NCI-H1417 (cell line): ENCODE measurements around the gene HBQ1.
A peak's percentile ranks its signal among the peaks of the same experiment; 100 is the strongest.
"Not testable (repeated sequence)": the region's sequence is repeated elsewhere in the genome, so short reads cannot be mapped to it uniquely, and the experiment has no call there.

Source experiments
- DNase-seq, 3 experiments: peaks; one replicate each; lab custom pipeline; 2025; lab: John Stamatoyannopoulos, UW

The HBQ1 gene

DNA sequence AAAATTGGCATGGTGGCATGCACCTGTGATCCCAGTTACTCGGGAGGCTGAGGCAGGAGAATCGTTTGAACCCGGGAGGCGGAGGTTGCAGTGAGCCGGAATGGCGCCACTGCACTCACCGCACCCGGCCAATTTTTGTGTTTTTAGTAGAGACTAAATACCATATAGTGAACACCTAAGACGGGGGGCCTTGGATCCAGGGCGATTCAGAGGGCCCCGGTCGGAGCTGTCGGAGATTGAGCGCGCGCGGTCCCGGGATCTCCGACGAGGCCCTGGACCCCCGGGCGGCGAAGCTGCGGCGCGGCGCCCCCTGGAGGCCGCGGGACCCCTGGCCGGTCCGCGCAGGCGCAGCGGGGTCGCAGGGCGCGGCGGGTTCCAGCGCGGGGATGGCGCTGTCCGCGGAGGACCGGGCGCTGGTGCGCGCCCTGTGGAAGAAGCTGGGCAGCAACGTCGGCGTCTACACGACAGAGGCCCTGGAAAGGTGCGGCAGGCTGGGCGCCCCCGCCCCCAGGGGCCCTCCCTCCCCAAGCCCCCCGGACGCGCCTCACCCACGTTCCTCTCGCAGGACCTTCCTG is at the start of gene HBQ1:
TSS of gene HBQ1 (plus strand) at position 359 of the 575 bp plus-strand sequence. CDS start at position 387, 28 bp downstream.
- peak in 2 of 3 experiments; percentile 54 to 56 for DNase-seq

DNA sequence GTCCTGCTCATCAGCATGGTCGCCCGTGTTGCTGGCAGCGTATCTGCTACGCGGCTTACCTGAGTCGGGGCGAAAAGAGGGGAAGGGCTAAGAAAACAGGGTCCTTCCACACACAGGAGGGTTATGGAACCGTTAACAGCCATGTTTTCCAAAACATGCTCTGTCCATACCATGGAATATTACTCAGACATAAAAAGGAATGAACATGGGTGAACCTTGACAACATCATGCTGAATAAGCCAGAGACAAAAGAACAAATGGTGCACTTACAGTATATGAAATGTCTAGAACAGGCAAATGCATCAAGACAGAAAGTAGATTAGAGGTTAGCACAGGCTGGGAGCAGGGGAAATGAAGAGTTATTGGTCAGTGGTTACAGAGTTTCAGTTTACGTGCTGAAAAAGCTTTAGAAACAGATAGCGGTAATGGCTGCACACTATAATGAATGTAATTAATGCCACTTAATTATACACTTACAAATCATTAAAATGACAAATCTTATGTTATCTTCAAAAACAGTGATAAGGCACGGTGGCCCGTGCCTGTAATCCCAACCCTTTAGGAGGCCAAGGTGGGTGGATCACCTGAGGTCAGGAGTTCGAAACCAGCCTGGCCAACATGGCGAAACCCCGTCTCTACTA is 49.6 kb upstream of the HBQ1 start:
- no peak for DNase-seq

DNA sequence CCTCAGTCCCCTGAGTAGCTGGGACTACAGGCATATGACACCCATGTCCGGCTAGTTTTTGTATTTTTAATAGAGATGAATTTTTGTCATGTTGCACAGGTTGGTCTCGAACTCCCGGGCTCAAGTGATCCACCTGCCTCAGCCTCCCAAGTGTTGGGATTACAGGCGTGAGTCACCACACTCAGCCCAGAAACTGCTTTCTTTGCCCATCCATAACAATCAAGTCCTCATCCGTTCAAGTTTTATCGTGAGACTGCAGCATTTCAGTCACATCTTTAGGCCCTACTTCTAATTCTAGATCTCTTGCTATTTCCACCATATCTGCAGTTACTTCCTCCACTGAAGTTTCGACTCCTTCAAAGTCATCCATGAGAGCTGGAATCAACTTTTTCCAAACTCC is 48.1 kb upstream of the HBQ1 start:
- DNase-seq: no peak

DNA sequence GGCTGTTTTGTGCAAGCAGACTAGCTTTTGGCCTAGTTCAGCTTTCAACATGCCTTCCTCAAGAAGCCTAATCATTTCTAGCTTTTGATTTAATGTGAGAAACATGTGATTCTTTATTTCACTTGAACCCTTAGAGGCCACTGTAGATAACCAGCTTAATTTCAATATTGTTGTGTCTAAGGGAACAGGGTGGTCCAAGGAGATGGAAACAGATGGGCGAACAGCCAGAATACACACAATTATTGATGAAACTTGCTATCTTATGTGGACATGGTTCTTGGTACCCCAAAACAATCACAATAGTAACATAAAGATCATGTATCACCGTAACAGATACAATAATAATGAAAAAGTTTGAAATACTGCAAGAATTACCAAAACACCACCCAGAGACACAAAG is 46.5 kb upstream of the HBQ1 start:
- no peak for DNase-seq

DNA sequence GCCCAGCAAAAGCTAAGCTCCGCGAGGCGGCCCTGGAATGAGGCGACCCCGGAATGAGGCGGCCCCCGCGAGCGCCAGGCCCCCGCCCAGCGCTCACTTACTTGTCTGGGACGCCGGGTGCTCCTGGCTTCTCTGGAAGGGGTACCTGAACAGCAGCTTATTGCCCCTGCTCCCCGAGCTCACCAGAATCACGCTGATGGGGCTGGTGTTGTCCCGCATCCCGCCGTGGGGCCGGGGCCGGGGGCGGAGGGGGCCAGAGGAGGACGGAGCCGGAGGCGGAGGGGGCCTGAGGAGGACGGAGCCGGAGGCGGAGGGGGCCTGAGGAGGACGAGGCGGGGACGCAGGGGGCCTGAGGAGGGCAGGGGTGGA is 42.2 kb upstream of the HBQ1 start:
- peak in 2 of 3 experiments; percentile 21 to 28 for DNase-seq

DNA sequence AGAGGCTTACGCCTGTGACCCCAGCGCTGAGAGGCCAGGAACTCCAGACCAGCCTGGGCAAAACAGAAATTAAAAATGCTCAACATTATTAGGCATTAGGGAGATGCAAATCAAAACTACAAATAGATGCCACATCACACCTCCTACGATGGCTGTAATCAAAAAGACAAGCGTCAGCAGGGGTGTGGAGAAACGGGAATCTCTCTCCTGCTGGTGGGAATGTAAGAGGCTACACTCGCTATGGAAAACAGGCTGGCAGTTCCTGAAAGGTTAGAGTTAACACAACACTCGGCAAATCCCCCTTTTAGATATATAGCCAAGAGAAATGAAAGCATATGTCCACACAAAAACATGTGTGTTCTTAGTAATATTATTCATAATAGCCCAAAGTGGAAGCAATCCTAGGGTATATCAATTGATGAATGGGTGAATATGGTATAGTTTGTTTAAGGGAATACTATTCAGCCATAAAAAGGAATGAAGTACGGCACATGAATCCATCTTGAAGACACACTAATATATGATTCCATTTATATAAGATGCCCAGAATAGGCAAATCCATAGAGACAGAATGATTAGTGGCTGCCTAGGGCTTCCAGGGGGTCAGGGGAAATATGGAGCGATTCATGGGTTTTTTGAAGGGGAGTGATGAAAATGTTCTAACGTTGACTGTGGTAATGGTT is 39.9 kb upstream of the HBQ1 start:
- no peak for DNase-seq

DNA sequence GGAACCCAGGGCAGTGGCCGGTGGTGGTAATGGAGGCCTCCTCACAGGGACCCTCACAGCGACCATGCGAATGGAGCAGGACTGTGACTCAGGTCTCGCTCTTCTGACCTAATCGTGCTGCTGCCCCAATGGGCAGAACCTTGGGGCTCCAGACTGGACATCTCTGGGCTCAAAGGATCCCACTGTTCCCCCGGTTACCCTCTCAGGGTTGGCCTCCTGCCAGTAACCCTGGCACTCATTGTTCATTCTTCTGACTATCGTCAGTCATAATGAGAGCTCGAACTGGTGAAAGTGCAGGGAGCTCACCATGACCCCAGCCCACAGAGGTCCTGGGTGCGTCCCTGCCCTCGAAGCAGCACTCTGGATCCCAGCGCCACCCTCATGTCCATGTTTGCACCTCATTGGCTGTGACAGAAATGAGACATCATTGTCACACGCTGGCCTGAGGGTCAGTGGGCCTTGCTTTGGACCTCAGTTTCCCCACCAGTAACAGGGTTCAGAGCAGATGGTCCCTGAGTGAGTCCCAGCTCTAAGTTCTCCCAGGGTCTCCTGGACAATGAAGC is 37.8 kb upstream of the HBQ1 start:
- DNase-seq: no peak

DNA sequence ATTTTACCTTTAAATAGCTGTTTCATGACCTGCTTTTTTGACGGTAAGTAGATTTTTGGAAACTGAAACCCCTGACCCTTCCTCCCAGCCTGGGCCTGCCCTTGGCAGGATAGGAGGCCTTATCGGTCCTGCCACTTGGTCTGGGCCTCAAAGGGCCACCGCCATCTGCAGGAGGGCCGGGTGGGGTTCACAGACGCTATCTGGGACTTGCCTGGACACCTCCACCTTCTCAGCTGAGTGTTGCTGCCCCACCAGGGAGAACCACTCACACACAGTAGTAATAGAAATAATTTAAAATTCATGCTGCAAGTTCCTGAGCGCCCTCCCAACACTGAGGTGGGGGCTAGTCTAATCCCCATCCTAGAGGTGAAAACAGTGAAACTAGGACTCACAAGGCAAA is 37.2 kb upstream of the HBQ1 start:
- no peak for DNase-seq

DNA sequence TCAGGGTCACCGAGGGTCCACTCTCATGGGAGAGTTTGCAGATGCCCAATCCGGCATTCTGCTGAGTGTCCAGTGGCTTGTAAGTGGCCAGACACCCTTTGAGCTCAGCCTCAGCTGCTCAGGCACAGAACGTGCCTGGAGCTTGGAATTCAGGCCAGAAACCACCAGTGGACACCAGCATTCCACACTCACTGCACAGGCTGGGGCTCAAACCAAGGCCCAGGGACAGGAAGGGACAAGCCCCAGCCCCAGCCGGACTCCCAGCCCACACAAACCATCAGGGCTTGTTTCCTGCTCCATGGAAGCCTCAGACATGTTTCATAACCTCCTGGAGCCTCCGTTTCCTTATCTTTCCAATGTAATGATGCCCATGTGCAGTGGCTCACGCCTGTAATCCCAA is 36.8 kb upstream of the HBQ1 start:
- no peak for DNase-seq

DNA sequence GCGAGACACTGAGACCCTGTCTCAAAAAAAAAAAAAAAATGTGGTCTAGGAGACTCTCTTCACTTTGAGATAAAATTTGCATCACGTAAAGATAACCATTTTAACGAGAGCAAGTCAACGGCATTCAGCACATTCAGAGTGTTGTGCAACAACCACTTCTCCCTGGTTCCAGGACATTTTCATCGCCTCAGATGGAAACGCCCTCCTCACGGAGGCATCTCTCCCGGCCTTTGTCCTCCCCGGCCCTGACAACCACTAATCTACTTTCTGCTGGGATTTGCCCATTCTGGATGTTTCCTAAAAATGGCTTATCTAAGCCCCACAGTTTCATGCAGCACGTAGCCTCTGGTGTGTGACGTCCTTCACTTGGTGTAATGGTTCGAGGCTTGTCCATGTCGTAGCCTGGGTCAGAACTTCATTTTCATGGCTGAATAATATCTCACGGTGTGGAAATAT is 35.4 kb upstream of the HBQ1 start:
- no peak for DNase-seq

DNA sequence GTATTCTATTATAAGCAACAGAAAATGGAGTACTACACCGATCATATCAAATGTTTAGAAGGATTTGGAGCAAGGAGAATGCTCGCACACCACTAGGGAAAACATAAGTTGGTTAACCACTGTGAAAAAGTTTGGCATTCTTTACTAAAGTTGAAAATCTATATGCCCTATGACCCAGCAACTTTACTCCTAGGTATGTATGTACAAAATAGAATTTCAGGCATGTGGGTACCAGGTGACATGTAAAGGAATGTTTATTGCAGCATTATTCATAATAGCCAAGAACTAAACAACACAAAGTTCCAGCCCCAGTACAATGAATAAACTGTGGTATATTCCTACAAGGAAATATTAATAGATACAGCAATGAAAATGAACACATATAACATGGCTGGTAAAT is 33.6 kb upstream of the HBQ1 start:
- no peak for DNase-seq

DNA sequence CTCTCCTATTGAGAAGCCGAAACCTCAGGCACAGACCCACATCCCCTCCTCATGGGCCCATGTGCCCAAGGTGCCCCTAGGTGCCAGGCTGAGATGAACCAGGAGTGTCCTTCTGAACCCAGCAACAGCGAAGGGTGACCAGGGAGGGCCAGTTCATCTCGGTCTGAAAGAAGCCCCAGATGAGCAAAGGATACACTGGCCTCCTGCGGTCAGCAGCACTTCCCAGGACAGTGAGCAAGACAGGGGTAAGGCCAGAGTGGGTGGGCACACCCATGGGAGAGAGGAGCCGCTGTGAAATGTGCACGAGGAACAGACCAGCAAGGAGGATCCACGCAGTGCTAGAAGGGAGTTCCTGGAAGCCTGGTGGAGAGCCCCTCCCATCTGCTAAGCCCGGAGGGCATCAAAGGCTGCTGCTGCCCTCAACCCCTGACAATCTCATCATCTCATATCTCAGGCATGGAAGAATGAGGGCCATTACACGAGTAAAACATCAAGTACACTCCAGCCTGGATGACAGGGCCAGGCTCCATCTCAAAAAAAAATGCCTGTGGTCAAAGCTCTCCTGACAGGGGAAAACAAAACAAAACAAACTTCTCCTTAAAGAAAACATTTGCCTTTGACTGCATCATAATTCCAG is 31.1 kb upstream of the HBQ1 start:
- DNase-seq: peak in 2 of 3 experiments; percentile 24 to 60

DNA sequence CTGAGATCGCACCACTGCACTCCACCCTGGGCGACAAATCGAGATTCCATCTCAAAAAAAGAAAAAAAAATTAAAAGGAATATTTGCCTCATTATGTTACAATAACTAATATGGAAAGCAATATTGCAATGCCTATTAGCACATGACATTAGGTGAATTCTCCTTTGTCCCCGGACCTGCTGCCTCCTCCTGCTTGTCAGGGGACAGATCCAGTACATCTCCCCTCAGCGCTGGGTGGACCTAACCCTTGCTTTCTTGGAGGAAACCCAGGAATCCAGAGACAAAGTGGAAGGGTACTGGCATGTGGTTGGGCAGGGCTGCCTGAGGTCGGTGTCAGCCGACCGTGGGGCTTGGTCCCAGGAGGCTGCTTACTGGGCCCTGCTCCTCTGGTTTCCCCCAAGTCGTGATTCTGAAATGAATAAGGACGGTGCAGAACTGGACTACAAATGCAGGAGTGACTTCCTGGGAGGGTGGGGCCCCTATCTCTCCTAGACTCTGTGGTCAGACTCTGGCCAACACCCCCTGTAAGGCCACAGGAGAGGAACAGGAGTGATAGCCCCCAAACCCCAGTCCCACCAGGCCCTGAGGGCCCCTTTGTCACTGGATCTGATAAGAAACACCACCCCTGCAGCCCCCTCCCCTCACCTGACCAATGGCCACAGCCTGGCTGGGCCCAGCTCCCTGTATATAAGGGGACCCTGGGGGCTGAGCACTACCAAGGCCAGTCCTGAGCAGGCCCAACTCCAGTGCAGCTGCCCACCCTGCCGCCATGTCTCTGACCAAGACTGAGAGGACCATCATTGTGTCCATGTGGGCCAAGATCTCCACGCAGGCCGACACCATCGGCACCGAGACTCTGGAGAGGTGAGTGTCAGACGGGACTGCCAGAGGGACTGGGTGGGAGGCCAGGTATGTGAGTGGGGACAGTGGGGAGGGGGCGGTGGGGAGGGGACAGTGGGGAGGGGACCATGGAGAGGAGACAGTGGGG is 27.8 kb upstream of the HBQ1 start, which contains the start of gene HBZ:
TSS of gene HBZ (plus strand) at position 504 of the 988 bp plus-strand sequence. CDS start at position 770, 266 bp downstream.
- DNase-seq: peak in 1 of 3 experiments; percentile 48

DNA sequence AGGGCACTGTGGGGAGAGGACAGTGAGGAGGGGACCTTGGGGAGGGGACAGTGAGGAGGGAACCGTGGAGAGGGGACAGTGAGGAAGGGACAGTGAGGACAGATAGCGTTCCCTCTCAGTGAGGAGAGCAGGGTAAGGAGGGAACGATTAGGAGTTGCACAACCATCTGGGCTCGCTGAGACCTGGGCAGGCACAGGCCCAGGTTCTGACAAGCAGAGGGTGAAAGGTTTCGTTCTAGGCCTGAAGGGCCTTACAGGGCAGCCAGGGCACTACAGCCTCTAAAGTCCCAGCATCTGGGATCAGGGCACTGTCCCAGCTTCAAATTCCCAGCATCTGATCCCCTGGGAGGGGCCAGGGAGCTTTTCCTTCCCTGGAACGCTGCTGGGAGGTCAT is 27.1 kb upstream of the HBQ1 start:
- not testable (repeated sequence) for DNase-seq

DNA sequence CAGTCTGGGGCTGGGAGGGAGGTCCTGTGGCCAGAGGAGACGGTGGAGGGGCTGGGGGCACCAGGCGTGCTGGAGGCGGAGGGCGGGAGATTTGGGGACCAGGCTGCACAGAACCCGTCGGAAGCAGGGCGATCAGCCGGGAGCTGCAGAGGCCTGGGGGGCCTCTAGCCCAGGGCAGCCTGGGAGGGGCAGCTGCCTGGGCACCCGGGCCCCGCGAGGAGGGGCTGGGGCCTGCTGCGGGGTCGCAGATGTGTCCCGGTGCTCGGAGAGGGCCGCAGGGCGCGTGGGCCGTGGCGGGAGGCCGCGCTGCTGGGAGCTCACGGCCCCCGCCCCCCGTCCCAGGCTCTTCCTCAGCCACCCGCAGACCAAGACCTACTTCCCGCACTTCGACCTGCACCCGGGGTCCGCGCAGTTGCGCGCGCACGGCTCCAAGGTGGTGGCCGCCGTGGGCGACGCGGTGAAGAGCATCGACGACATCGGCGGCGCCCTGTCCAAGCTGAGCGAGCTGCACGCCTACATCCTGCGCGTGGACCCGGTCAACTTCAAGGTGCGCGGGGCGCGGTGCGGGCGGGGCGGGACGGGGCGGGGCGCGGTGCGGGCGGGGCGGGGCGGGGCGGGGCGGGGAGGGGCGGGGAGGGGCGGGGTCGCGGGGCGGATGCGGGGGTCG is 26.6 kb upstream of the HBQ1 start:
- DNase-seq: not testable (repeated sequence)

DNA sequence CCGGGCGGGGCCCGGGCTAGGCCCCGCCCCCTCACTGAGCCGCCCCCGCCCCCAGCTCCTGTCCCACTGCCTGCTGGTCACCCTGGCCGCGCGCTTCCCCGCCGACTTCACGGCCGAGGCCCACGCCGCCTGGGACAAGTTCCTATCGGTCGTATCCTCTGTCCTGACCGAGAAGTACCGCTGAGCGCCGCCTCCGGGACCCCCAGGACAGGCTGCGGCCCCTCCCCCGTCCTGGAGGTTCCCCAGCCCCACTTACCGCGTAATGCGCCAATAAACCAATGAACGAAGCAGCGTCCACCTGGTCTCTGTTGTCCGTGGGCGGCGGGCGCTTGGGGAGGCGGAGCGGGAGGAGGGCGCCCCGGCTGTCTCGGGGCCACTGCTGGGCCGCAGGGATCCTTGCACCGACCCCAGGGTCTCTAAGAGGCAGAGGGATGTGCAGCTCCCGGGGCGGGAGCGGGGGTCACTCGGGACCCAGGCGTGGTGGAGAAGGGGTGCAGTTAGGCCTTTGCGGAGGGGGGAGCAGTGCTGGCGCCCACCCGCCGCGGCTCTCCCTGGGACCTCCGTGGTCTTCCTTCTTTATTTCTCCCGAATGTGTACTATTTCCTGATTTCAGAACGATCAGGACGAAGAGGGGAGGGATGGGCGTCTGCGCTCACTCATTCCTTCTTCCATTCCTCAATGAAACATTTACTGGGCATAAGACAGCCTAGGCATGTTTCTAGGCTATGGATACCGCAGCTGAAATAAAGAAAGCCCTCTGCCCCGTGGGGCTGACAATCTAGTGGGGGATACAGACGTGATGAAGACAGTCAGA is 25.8 kb upstream of the HBQ1 start:
- DNase-seq: peak in 2 of 3 experiments; percentile 53 to 80

DNA sequence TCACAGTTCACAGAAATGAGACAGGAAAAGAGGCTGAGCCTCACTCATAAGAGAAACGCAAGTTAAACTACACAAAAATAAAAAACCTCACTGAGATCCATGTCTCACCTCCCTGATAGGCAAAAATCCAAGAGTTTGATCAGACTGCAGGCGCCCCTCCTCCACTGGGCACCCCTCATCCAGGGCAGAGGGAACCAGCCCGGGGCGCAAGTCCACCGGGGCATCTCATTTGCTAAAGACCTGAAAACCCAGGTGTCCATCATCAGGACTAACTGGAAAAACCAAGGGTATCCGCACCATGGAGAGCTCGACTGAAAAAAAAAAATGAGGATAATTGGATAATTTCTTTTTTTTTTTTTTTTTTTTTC is 25.2 kb upstream of the HBQ1 start:
- DNase-seq: no peak

DNA sequence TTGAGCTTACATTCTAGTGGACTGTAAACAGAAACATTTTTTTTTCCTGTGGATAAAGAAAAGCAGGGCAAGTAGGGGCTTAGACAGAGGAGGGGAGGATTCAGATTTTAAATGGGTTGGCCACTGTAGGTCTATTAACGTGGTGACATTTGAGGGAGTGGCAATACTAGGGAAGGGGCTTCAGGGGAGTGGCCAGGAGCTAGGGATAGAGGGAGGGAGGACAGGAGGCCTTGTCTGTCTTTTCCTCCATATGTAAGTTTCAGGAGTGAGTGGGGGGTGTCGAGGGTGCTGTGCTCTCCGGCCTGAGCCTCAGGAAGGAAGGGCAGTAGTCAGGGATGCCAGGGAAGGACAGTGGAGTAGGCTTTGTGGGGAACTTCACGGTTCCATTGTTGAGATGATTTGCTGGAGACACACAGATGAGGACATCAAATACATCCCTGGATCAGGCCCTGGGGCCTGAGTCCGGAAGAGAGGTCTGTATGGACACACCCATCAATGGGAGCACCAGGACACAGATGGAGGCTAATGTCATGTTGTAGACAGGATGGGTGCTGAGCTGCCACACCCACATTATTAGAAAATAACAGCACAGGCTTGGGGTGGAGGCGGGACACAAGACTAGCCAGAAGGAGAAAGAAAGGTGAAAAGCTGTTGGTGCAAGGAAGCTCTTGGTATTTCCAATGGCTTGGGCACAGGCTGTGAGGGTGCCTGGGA is 21.0 kb upstream of the HBQ1 start:
- DNase-seq: no peak

DNA sequence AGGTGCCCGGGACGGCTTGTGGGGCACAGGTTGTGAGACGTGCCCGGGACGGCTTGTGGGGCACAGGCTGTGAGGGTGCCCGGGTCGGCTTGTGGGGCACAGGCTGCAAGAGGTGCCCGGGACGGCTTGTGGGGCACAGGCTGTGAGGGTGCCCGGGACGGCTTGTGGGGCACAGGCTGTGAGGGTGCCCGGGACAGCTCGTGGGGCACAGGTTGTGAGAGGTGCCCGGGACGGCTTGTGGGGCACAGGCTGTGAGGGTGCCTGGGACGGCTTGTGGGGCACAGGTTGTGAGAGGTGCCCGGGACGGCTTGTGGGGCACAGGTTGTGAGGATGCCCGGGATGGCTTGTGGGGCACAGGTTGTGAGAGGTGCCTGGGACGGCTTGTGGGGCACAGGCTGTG is 20.0 kb upstream of the HBQ1 start:
- not testable (repeated sequence) for DNase-seq
